Measurements from ENCODE around the gene ARHGAP24.

Gene ARHGAP24

GRCh38 chr4:85476381-85476780, 1.4 kb downstream of the ARHGAP24 start:
- TF ChIP-seq TAF1 (IDR thresholded peaks at IDR 0.05; ENCODE audit: borderline replicate concordance, insufficient read depth, low read length), result no peak
- no peak for TF ChIP-seq POLR2AphosphoS5 (IDR thresholded peaks at IDR 0.05; ENCODE audit: low read depth, low read length)
- TF ChIP-seq FOXP2 (optimal IDR thresholded peaks at IDR 0.05; ENCODE audit: borderline replicate concordance, extremely low read depth, extremely low read length, insufficient read depth), result no peak
- TF ChIP-seq, protein P1, sequence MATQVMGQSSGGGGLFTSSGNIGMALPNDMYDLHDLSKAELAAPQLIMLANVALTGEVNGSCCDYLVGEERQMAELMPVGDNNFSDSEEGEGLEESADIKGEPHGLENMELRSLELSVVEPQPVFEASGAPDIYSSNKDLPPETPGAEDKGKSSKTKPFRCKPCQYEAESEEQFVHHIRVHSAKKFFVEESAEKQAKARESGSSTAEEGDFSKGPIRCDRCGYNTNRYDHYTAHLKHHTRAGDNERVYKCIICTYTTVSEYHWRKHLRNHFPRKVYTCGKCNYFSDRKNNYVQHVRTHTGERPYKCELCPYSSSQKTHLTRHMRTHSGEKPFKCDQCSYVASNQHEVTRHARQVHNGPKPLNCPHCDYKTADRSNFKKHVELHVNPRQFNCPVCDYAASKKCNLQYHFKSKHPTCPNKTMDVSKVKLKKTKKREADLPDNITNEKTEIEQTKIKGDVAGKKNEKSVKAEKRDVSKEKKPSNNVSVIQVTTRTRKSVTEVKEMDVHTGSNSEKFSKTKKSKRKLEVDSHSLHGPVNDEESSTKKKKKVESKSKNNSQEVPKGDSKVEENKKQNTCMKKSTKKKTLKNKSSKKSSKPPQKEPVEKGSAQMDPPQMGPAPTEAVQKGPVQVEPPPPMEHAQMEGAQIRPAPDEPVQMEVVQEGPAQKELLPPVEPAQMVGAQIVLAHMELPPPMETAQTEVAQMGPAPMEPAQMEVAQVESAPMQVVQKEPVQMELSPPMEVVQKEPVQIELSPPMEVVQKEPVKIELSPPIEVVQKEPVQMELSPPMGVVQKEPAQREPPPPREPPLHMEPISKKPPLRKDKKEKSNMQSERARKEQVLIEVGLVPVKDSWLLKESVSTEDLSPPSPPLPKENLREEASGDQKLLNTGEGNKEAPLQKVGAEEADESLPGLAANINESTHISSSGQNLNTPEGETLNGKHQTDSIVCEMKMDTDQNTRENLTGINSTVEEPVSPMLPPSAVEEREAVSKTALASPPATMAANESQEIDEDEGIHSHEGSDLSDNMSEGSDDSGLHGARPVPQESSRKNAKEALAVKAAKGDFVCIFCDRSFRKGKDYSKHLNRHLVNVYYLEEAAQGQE (IDR thresholded peaks at IDR 0.05; ENCODE audit: insufficient read depth in 1 of 2, low read depth in 2 of 2, low read length in 2 of 2), result no peak
- TF ChIP-seq SIN3A (IDR thresholded peaks at IDR 0.05; ENCODE audit: borderline replicate concordance, insufficient read depth, low read length), result no peak

- TF ChIP-seq SIN3A (IDR thresholded peaks at IDR 0.05; ENCODE audit: borderline replicate concordance, insufficient read depth, low read length) (no peak), FOXP2 (optimal IDR thresholded peaks at IDR 0.05; ENCODE audit: borderline replicate concordance, extremely low read depth, extremely low read length, insufficient read depth) (no peak), POLR2AphosphoS5 (IDR thresholded peaks at IDR 0.05; ENCODE audit: low read depth, low read length) (no peak), TAF1 (IDR thresholded peaks at IDR 0.05; ENCODE audit: borderline replicate concordance, insufficient read depth, low read length) (no peak)
- TF ChIP-seq, protein P1 (IDR thresholded peaks at IDR 0.05; ENCODE audit: insufficient read depth in 1 of 2, low read depth in 2 of 2, low read length in 2 of 2), result no peak
Observed at GRCh38 chr4:85477534-85477933, 2.6 kb downstream of the ARHGAP24 start.

- TF ChIP-seq SIN3A (IDR thresholded peaks at IDR 0.05; ENCODE audit: borderline replicate concordance, insufficient read depth, low read length) (no peak), POLR2AphosphoS5 (IDR thresholded peaks at IDR 0.05; ENCODE audit: low read depth, low read length) (no peak), TAF1 (IDR thresholded peaks at IDR 0.05; ENCODE audit: borderline replicate concordance, insufficient read depth, low read length) (no peak), FOXP2 (optimal IDR thresholded peaks at IDR 0.05; ENCODE audit: borderline replicate concordance, extremely low read depth, extremely low read length, insufficient read depth) (no peak)
- TF ChIP-seq, protein P1 (IDR thresholded peaks at IDR 0.05; ENCODE audit: insufficient read depth in 1 of 2, low read depth in 2 of 2, low read length in 2 of 2), result no peak
Observed at GRCh38 chr4:85478576-85478975, 3.6 kb downstream of the ARHGAP24 start.

- TF ChIP-seq, protein P1 (IDR thresholded peaks at IDR 0.05; ENCODE audit: insufficient read depth in 1 of 2, low read depth in 2 of 2, low read length in 2 of 2), result no peak
- no peak for TF ChIP-seq TAF1 (IDR thresholded peaks at IDR 0.05; ENCODE audit: borderline replicate concordance, insufficient read depth, low read length)
Observed at GRCh38 chr4:85482010-85482738, 7.2 kb downstream of the ARHGAP24 start.
